Osteocyte (in vitro differentiated cells): ENCODE results near the gene PLEKHG3. TPM values are rescaled to one million over a fixed set of nuclear protein-coding genes. Genes with fewer than 3 reads are reported as not detected.

Experiments used
- DNase-seq: peaks from one replicate; pipeline ENCODE4 v3.0.0; 2021; ENCODE audit warnings: mixed read lengths; ENCODE audit not compliant: unreplicated experiment; ENCODE audit errors: extremely low spot score
- H3K27ac Mint-ChIP-seq: one replicate; pipeline ENCODE4 v1.8.0; 2021; ENCODE audit warnings: mild to moderate bottlenecking, mixed read lengths; ENCODE audit not compliant: unreplicated experiment
- H3K27me3 Mint-ChIP-seq: one replicate; pipeline ENCODE4 v1.8.0; 2021; ENCODE audit warnings: mixed read lengths; ENCODE audit not compliant: unreplicated experiment
- H3K36me3 Mint-ChIP-seq: one replicate; pipeline ENCODE4 v1.8.0; 2021; ENCODE audit warnings: mixed read lengths; ENCODE audit not compliant: unreplicated experiment
- H3K4me1 Mint-ChIP-seq: one replicate; pipeline ENCODE4 v1.8.0; 2021; ENCODE audit warnings: mixed read lengths; ENCODE audit not compliant: unreplicated experiment
- H3K4me3 Mint-ChIP-seq: one replicate; pipeline ENCODE4 v1.8.0; 2021; ENCODE audit warnings: mild to moderate bottlenecking, moderate library complexity, mixed read lengths; ENCODE audit not compliant: unreplicated experiment
- H3K9me3 Mint-ChIP-seq: one replicate; pipeline ENCODE4 v1.8.0; 2021; ENCODE audit warnings: mixed read lengths; ENCODE audit not compliant: unreplicated experiment
- CTCF ChIP-seq: fragments of 200-600 bp; sonication (generic); IDR thresholded peaks from 2 replicates; pipeline ENCODE4 v1.5.0; 2021; ENCODE audit warnings: antibody characterized with exemption, mild to moderate bottlenecking, moderate library complexity
- microRNA-seq: library from miRNA; unstranded; fragments of <30 nt; microRNA quantifications from one replicate; pipeline ENCODE4 v1.1.0, GENCODE V29; 2020; ENCODE audit not compliant: unreplicated experiment
- total RNA-seq: library from RNA; stranded (reverse); gene quantifications from 2 replicates; pipeline ENCODE4 v1.2.1, GENCODE V29; 2021

The PLEKHG3 gene
- total RNA-seq, 1 donor from 2014 or later, result 96.3 TPM

GRCh38 chr14:64795211-64795610 is 91.0 kb downstream of the PLEKHG3 start:
- Mint-ChIP-seq H3K27ac (no peak overlapping the region), H3K9me3 (no peaks in the 10 kb centered on the region), H3K36me3 (no peaks in the 10 kb centered on the region), H3K27me3 (no peaks in the 10 kb centered on the region), H3K4me3 (no peak overlapping the region), H3K4me1 (no peaks in the 10 kb centered on the region)
- DNase-seq, result no peak
- TF ChIP-seq CTCF, result no peak

DNA sequence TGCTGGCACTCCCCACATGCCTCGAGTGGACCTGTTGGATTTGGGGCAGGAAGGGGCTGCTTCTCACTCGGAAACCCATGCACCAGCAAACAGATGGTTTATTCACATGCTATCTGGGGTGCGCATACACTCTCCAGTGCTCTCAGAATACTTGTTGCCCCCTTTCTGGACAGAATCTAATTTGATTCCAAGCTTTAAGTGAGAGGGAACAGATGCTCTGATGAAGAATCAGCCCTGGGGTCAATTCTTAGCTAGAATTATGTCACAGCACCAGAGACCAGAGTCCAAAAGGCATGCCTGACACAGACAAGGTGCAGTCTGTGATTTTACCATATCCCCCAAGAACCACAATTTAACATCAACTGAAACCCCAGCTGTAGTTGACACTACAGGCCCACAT is 91.7 kb downstream of the PLEKHG3 start:
- H3K36me3 Mint-ChIP-seq, result no peaks in the 10 kb centered on the region
- no peaks in the 10 kb centered on the region for H3K9me3 Mint-ChIP-seq
- H3K4me1 Mint-ChIP-seq, result no peaks in the 10 kb centered on the region
- DNase-seq, result no peak
- H3K27ac Mint-ChIP-seq, result no peak overlapping the region
- H3K4me3 Mint-ChIP-seq, result no peak overlapping the region
- TF ChIP-seq CTCF, result no peak
- H3K27me3 Mint-ChIP-seq, result no peaks in the 10 kb centered on the region

- Mint-ChIP-seq H3K4me3 (no peak overlapping the region), H3K27ac (no peak overlapping the region), H3K9me3 (no peaks in the 10 kb centered on the region), H3K36me3 (no peaks in the 10 kb centered on the region), H3K27me3 (no peaks in the 10 kb centered on the region), H3K4me1 (no peaks in the 10 kb centered on the region)
- no peak for DNase-seq
- no peak for TF ChIP-seq CTCF
Observed at GRCh38 chr14:64796369-64796768, 92.1 kb downstream of the PLEKHG3 start.

DNA sequence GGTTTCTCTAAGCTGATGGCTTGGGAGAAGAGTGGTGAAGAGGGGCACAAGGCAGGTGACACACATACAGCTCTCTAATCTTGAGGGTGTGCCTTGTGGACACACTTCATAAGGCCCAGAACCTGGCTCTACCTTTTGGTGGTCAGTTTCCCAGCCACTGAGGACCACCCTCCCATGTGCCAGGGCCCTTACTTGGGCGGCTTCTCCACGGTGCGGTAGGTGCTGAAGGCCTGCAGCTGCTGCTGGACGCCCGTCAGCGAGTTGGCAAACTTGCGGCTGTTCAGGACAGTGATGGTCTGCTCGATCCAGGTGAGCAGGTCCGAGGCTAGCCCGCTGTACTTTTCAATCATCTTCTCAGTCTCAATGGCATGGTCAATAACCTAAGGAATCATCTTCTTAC is 95.3 kb downstream of the PLEKHG3 start:
- no peaks in the 10 kb centered on the region for H3K9me3 Mint-ChIP-seq
- no peak for TF ChIP-seq CTCF
- no peak for DNase-seq
- no peaks in the 10 kb centered on the region for H3K27me3 Mint-ChIP-seq
- no peak overlapping the region for H3K27ac Mint-ChIP-seq
- no peak overlapping the region for H3K4me3 Mint-ChIP-seq
- no peaks in the 10 kb centered on the region for H3K4me1 Mint-ChIP-seq
- H3K36me3 Mint-ChIP-seq, result no peaks in the 10 kb centered on the region

Small RNA genes lying within 50 kb of the gene (microRNA-seq; reads per million reads assigned to microRNA genes)
- not detected for gene MIR7855

Other genes starting within 250 kb of the PLEKHG3 start
- 3.4 and 3.6 TPM in 2 replicates for gene AKAP5, start 238.9 kb upstream of the PLEKHG3 start, total RNA-seq
- gene ZBTB25, start 200.6 kb upstream of the PLEKHG3 start, total RNA-seq, result 9.4 and 10.9 TPM in 2 replicates
- 62.9 and 67.0 TPM in 2 replicates for gene ZBTB1, start 199.7 kb upstream of the PLEKHG3 start, total RNA-seq
- gene HSPA2, start 163.7 kb upstream of the PLEKHG3 start, total RNA-seq, result 2.1 and 2.8 TPM in 2 replicates
- gene PPP1R36, start 154.5 kb upstream of the PLEKHG3 start, total RNA-seq, result 1.3 and 2.1 TPM in 2 replicates
- gene SPTB, start 175.5 kb downstream of the PLEKHG3 start, total RNA-seq, result 0.26 and 0.35 TPM in 2 replicates
- gene CHURC1, start 210.0 kb downstream of the PLEKHG3 start, total RNA-seq, result 51.6 and 53.1 TPM in 2 replicates
- not detected in 2 replicates for gene GPX2, start 238.3 kb downstream of the PLEKHG3 start, total RNA-seq